Small intestine (tissue), 7 donors: Measurements from ENCODE around the gene CYTH3. TPM values are rescaled to one million over a fixed set of nuclear protein-coding genes. Genes with fewer than 3 reads are reported as not detected.

Source experiments
- DNase-seq, 2 donors: peaks; one replicate each; pipeline versions ENCODE4 v3.0.0 to v3.0.0-alpha.2; 2013
- FAIRE-seq: peaks from 2 replicates; lab custom pipeline; 2012; peaks lifted over from hg19 to GRCh38; lab: Jason Lieb, UNC
- H3K27ac ChIP-seq, 3 donors: one replicate each; pipeline ENCODE4 v1.5.1; 2013; ENCODE audit warnings: low read length in 2 of 3, mild to moderate bottlenecking in 2 of 3, control low read depth in 1 of 3, inconsistent platforms in 1 of 3, low read depth in 1 of 3, moderate library complexity in 1 of 3
- H3K27me3 ChIP-seq, 3 donors: one replicate each; pipeline ENCODE4 v1.6.1; 2013; ENCODE audit warnings: low read length in 3 of 3, inconsistent platforms in 1 of 3; ENCODE audit not compliant: control insufficient read depth in 3 of 3, insufficient read depth in 3 of 3
- H3K36me3 ChIP-seq, 3 donors: one replicate each; pipeline ENCODE4 v1.6.1; 2013; ENCODE audit warnings: low read length in 3 of 3, inconsistent platforms in 1 of 3, low read depth in 1 of 3, mild to moderate bottlenecking in 1 of 3, moderate library complexity in 1 of 3; ENCODE audit not compliant: control insufficient read depth in 3 of 3, insufficient read depth in 2 of 3
- H3K4me1 ChIP-seq, 3 donors: one replicate each; pipeline ENCODE4 v1.6.1; 2013; ENCODE audit warnings: low read length in 2 of 3, inconsistent platforms in 1 of 3, low read depth in 1 of 3, mild to moderate bottlenecking in 1 of 3, moderate library complexity in 1 of 3; ENCODE audit not compliant: control insufficient read depth in 3 of 3, insufficient read depth in 2 of 3
- H3K4me3 ChIP-seq, 3 donors: one replicate each; pipeline ENCODE4 v1.5.1; 2013; ENCODE audit warnings: low read length in 3 of 3, control low read depth in 1 of 3, inconsistent platforms in 1 of 3, low read depth in 1 of 3, mild to moderate bottlenecking in 1 of 3, moderate library complexity in 1 of 3
- H3K9me3 ChIP-seq, 2 donors: one replicate each; pipeline ENCODE4 v1.6.1; 2013; ENCODE audit warnings: low read depth in 1 of 2, low read length in 1 of 2; ENCODE audit not compliant: control insufficient read depth in 2 of 2, insufficient read depth in 1 of 2
- WGBS, 3 donors: extraction: QIAGEN DNeasy Blood & Tissue Kit; methylation state at CpG; one replicate each; pipeline ENCODE4 v1.1.7; 2013; 5-methylcytosine and 5-hydroxymethylcytosine counted together
- polyA plus RNA-seq, 4 donors: library from polyadenylated mRNA; stranded (reverse) in 3 of 4; unstranded in 1 of 4; fragments of 200-250 nt in 3 of 4; fragments of 120-200 nt in 1 of 4; gene quantifications; one replicate each; pipeline versions ENCODE4 v1.2.1 to v1.2.3, GENCODE V29; 2013
- donor health status: healthy with polysubstance abuse.
- donor health status: control.
- donor health status: control.
- donor health status: Bipolar disorder and iron deficiency.
- donor health status: healthy.

The CYTH3 gene
- polyA plus RNA-seq, 4 donors: 21.3 to 27.3 (median 24.4) TPM

GRCh38 chr7:6218329-6218728 lies 54.1 kb downstream of the CYTH3 start:
- Histone ChIP-seq H3K27ac (no peak overlapping the region), H3K36me3 (no peaks in the 10 kb centered on the region), H3K4me3 (no peak overlapping the region), H3K27me3 (no peaks in the 10 kb centered on the region), H3K4me1 (no peaks in the 10 kb centered on the region), H3K9me3 (no peaks in the 10 kb centered on the region)
- FAIRE-seq: no peak
- no peak for DNase-seq
- 77 to 92% (median 87%) methylated on average over 3 of the region's 3 CpGs for WGBS, 3 donors

GRCh38 chr7:6212008-6212407 lies 60.4 kb downstream of the CYTH3 start:
- Histone ChIP-seq H3K4me3 (no peak overlapping the region), H3K4me1 (peaks cover 0 to 6% (median 0%) of the 10 kb centered on the region in 3 donors), H3K27me3 (no peaks in the 10 kb centered on the region), H3K27ac (no peak overlapping the region), H3K9me3 (no peaks in the 10 kb centered on the region), H3K36me3 (peaks cover 0 to 2% (median 0%) of the 10 kb centered on the region in 3 donors)
- DNase-seq (no peak), FAIRE-seq (no peak)
- 96 to 98% (median 97%) methylated on average over 3 of the region's 3 CpGs for WGBS, 3 donors

GRCh38 chr7:6210621-6211372 lies 61.6 kb downstream of the CYTH3 start:
- H3K4me3 ChIP-seq: no peak overlapping the region
- FAIRE-seq (no peak), DNase-seq (no peak)
- peaks cover 0 to 2% (median 0%) of the 10 kb centered on the region in 3 donors for H3K36me3 ChIP-seq
- H3K27ac ChIP-seq: no peak overlapping the region
- no peaks in the 10 kb centered on the region for H3K27me3 ChIP-seq
- peaks cover 0 to 6% (median 0%) of the 10 kb centered on the region in 3 donors for H3K4me1 ChIP-seq
- WGBS, 3 donors: 87 to 91% (median 89%) methylated on average over 7 of the region's 7 CpGs
- H3K9me3 ChIP-seq: no peaks in the 10 kb centered on the region

GRCh38 chr7:6209340-6209739 lies 63.1 kb downstream of the CYTH3 start:
- Histone ChIP-seq H3K4me1 (peaks cover 0 to 6% (median 0%) of the 10 kb centered on the region in 3 donors), H3K9me3 (no peaks in the 10 kb centered on the region), H3K4me3 (no peak overlapping the region), H3K36me3 (peaks cover 0 to 3% (median 0%) of the 10 kb centered on the region in 3 donors), H3K27ac (no peak overlapping the region), H3K27me3 (no peaks in the 10 kb centered on the region)
- no peak for FAIRE-seq
- DNase-seq: no peak
- WGBS, 3 donors: 63 to 83% (median 82%) methylated on average over 6 of the region's 6 CpGs

- FAIRE-seq (no peak), DNase-seq (no peak)
- no peaks in the 10 kb centered on the region for H3K9me3 ChIP-seq
- 92 to 98% (median 96%) methylated on average over 5 of the region's 5 CpGs for WGBS, 3 donors
- H3K36me3 ChIP-seq: peaks cover 0 to 3% (median 0%) of the 10 kb centered on the region in 3 donors
- H3K4me1 ChIP-seq: peaks cover 0 to 6% (median 0%) of the 10 kb centered on the region in 3 donors
- no peaks in the 10 kb centered on the region for H3K27me3 ChIP-seq
- H3K27ac ChIP-seq: no peak overlapping the region
- no peak overlapping the region for H3K4me3 ChIP-seq
Measured at GRCh38 chr7:6208573-6209328, 63.7 kb downstream of the CYTH3 start.

- no peak for DNase-seq
- Histone ChIP-seq H3K9me3 (no peaks in the 10 kb centered on the region), H3K4me1 (peaks cover 0 to 6% (median 2%) of the 10 kb centered on the region in 3 donors), H3K36me3 (peaks cover 0 to 4% (median 3%) of the 10 kb centered on the region in 3 donors), H3K27me3 (no peaks in the 10 kb centered on the region), H3K27ac (no peak overlapping the region), H3K4me3 (no peak overlapping the region)
- no peak for FAIRE-seq
- WGBS, 3 donors: 80 to 86% (median 80%) methylated on average over 3 of the region's 3 CpGs
Measured at GRCh38 chr7:6205971-6206660, 66.3 kb downstream of the CYTH3 start.

- Histone ChIP-seq H3K4me3 (no peak overlapping the region), H3K27ac (no peak overlapping the region), H3K36me3 (peaks cover 0 to 6% (median 1%) of the 10 kb centered on the region in 3 donors), H3K27me3 (no peaks in the 10 kb centered on the region), H3K9me3 (no peaks in the 10 kb centered on the region), H3K4me1 (peaks cover 0 to 6% (median 2%) of the 10 kb centered on the region in 3 donors)
- no peak for FAIRE-seq
- no peak for DNase-seq
- 90 to 95% (median 93%) methylated on average over 5 of the region's 5 CpGs for WGBS, 3 donors
Measured at GRCh38 chr7:6203381-6203780, 69.0 kb downstream of the CYTH3 start.

- Histone ChIP-seq H3K9me3 (no peaks in the 10 kb centered on the region), H3K27me3 (no peaks in the 10 kb centered on the region), H3K4me3 (no peak overlapping the region), H3K36me3 (peaks cover 0 to 6% (median 1%) of the 10 kb centered on the region in 3 donors), H3K4me1 (peaks cover 0 to 6% (median 2%) of the 10 kb centered on the region in 3 donors), H3K27ac (no peak overlapping the region)
- DNase-seq (no peak), FAIRE-seq (no peak)
- WGBS, 3 donors: 86 to 91% (median 87%) methylated on average over 10 of the region's 10 CpGs
Measured at GRCh38 chr7:6202117-6202516, 70.3 kb downstream of the CYTH3 start.
